OCI-LY1 (cell line): ENCODE measurements around the gene ANKRD33B.

Experiments
- H2AFZ ChIP-seq: fragments of 200-600 bp; sonication (generic), shearing (Covaris generic); 2 replicates; pipeline ENCODE4 v1.6.0; 2014; ENCODE audit warnings: antibody characterized with exemption, mild to moderate bottlenecking, low read length
- H3F3A ChIP-seq: fragments of 200-600 bp; sonication (generic), shearing (Covaris generic); 2 replicates; pipeline ENCODE4 v1.6.0; 2014; ENCODE audit warnings: mild to moderate bottlenecking, antibody characterized with exemption, low read length, moderate library complexity; ENCODE audit not compliant: insufficient read depth
- H3K27ac ChIP-seq: fragments of 200-600 bp; sonication (generic); 2 replicates; pipeline ENCODE4 v1.5.1; 2014; ENCODE audit warnings: low read length, mixed run types, mild to moderate bottlenecking, low read depth; ENCODE audit not compliant: poor library complexity, severe bottlenecking
- H3K27me3 ChIP-seq: fragments of 200-600 bp; sonication (generic); 2 replicates; pipeline ENCODE4 v1.6.0; 2014; ENCODE audit warnings: antibody characterized with exemption, mild to moderate bottlenecking, low read length, moderate library complexity; ENCODE audit not compliant: insufficient read depth
- H3K36me3 ChIP-seq: fragments of 200-600 bp; sonication (generic); 2 replicates; pipeline ENCODE4 v1.6.1; 2014; ENCODE audit warnings: mild to moderate bottlenecking, antibody characterized with exemption, low read length, moderate library complexity, mixed read lengths; ENCODE audit not compliant: insufficient read depth
- H3K4me1 ChIP-seq: fragments of 200-600 bp; sonication (generic); 2 replicates; pipeline ENCODE4 v1.5.1; 2014; ENCODE audit warnings: mild to moderate bottlenecking, low read length, moderate library complexity; ENCODE audit not compliant: insufficient read depth, severe bottlenecking
- H3K4me2 ChIP-seq: fragments of 200-600 bp; sonication (generic), shearing (Covaris generic); 2 replicates; pipeline ENCODE4 v1.6.1; 2014; ENCODE audit warnings: low read length
- H3K4me3 ChIP-seq: fragments of 200-600 bp; sonication (generic); 2 replicates; pipeline ENCODE4 v1.5.1; 2014; ENCODE audit warnings: low read length, low read depth, mild to moderate bottlenecking, mixed read lengths; ENCODE audit not compliant: poor library complexity, severe bottlenecking
- H3K79me2 ChIP-seq: fragments of 200-600 bp; shearing (Covaris generic); 2 replicates; pipeline ENCODE4 v1.6.1; 2016; ENCODE audit warnings: mixed run types, low read length, mixed read lengths; ENCODE audit not compliant: insufficient read depth
- H3K9ac ChIP-seq: fragments of 200-600 bp; sonication (generic), shearing (Covaris generic); 2 replicates; pipeline ENCODE4 v1.6.1; 2014; ENCODE audit warnings: mild to moderate bottlenecking, low read length, mixed read lengths
- H3K9me2 ChIP-seq: fragments of 200-600 bp; sonication (generic), shearing (Covaris generic); 2 replicates; pipeline ENCODE4 v1.6.1; 2014; ENCODE audit warnings: low read depth, mild to moderate bottlenecking, low read length, mixed read lengths
- H3K9me3 ChIP-seq: fragments of 200-600 bp; shearing (Covaris generic); 2 replicates; pipeline ENCODE4 v1.6.1; 2014; ENCODE audit warnings: low read length, mixed read lengths
- H4K20me1 ChIP-seq: fragments of 200-600 bp; sonication (generic), shearing (Covaris generic); 2 replicates; pipeline ENCODE4 v1.6.0; 2016; ENCODE audit warnings: mild to moderate bottlenecking, low read length; ENCODE audit not compliant: insufficient read depth
- EZH2 ChIP-seq: fragments of 200-600 bp; sonication (generic), shearing (Covaris generic); IDR thresholded peaks from 2 replicates; pipeline ENCODE4 v1.8.0; 2017; ENCODE audit warnings: borderline replicate concordance, mixed run types, mild to moderate bottlenecking, antibody characterized with exemption, low read length, moderate library complexity, mixed read lengths
- TF ChIP-seq, protein P1 (sequence below): fragments of 200-600 bp; sonication (generic), shearing (Covaris generic); IDR thresholded peaks from 2 replicates; pipeline ENCODE4 v1.5.1; 2017; ENCODE audit warnings: mild to moderate bottlenecking, antibody characterized with exemption, low read length, moderate library complexity, mixed read lengths

The ANKRD33B gene

DNA sequence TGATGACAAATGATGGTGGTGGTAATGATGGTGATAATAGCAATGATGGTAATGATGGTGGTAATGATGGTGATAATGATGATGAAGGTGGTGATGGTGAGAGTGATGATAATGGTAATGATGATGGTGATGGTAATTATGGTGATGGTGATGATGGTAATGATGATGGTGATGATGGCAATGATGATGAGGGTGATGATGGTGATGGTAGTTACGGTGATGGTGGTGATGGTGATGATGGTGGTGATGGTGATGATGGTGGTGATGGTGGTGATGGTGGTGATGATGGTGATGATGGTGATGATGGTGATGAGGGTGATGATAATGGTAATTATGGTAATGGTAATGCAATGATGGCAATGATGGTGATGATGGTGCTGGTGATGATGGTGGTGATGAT, 106.1 kb downstream of the ANKRD33B start:
- H3K9me2 ChIP-seq: no peaks in the 10 kb centered on the region
- H3F3A ChIP-seq: no peaks in the 10 kb centered on the region
- H4K20me1 ChIP-seq: no peaks in the 10 kb centered on the region
- no peaks in the 10 kb centered on the region for H3K9me3 ChIP-seq
- TF ChIP-seq, protein P1, sequence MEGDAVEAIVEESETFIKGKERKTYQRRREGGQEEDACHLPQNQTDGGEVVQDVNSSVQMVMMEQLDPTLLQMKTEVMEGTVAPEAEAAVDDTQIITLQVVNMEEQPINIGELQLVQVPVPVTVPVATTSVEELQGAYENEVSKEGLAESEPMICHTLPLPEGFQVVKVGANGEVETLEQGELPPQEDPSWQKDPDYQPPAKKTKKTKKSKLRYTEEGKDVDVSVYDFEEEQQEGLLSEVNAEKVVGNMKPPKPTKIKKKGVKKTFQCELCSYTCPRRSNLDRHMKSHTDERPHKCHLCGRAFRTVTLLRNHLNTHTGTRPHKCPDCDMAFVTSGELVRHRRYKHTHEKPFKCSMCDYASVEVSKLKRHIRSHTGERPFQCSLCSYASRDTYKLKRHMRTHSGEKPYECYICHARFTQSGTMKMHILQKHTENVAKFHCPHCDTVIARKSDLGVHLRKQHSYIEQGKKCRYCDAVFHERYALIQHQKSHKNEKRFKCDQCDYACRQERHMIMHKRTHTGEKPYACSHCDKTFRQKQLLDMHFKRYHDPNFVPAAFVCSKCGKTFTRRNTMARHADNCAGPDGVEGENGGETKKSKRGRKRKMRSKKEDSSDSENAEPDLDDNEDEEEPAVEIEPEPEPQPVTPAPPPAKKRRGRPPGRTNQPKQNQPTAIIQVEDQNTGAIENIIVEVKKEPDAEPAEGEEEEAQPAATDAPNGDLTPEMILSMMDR: no peak
- TF ChIP-seq EZH2: no peak
- no peak overlapping the region for H3K4me3 ChIP-seq
- H3K36me3 ChIP-seq: no peaks in the 10 kb centered on the region
- H3K79me2 ChIP-seq: no peaks in the 10 kb centered on the region
- H3K9ac ChIP-seq: no peak overlapping the region
- no peak overlapping the region for H2AFZ ChIP-seq
- no peaks in the 10 kb centered on the region for H3K4me1 ChIP-seq
- no peak overlapping the region for H3K4me2 ChIP-seq
- H3K27me3 ChIP-seq: 0 out of 2 replicates have a peak, but pooled peaks cover 6% of the 10 kb centered on the region
- no peak overlapping the region for H3K27ac ChIP-seq

DNA sequence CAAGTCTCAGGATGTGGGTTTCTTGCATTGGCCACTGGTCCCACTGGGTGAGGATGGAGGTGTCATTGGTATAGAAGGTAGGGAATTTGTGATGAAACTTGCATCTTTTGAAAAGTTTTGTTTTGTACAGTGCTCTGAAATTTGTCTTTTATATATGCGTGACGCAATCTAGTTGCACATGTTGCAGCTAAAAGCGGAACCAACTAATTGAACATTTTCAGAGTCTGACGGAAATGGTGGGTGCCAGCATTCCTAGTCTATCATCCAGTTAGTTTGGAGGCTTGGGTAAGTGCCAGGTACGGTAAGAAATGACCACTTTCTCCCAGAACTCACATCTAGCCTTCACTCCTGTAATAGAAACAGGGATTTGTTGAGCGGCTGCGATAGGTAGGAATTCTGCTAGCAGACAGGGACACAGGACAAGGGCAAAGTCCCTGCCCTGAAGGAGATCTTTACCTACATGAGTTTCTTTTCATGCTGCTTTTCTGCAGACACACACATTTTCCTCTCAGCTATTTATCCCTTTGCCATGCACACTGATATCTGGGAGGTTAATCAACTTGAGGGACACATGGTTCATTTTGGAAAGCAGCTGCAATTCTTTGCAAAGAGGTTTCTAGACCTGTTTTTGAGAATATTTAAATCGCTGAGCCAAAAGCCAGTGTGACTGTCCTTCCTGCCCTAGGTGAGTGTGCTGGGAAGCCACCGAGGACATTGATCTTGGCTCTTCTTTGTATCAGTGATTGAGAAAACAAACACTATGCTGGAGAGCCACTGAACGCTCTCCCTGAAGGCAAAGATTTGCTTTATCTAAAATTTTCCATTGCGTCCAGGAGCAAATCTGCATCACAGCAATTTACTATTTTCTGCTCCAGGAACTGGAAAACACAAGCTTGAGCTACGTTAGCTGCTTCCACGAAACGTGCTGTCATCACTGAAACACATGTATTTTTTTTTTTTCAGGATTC, 107.5 kb downstream of the ANKRD33B start:
- Histone ChIP-seq H3K27me3 (0 out of 2 replicates have a peak, but pooled peaks cover 6% of the 10 kb centered on the region), H2AFZ (no peak overlapping the region), H3K27ac (no peak overlapping the region), H3K9me3 (no peaks in the 10 kb centered on the region), H3K9ac (no peak overlapping the region), H3K4me3 (no peak overlapping the region), H3K79me2 (no peaks in the 10 kb centered on the region), H3K36me3 (no peaks in the 10 kb centered on the region), H3K4me1 (no peaks in the 10 kb centered on the region), H3F3A (no peaks in the 10 kb centered on the region), H4K20me1 (no peaks in the 10 kb centered on the region), H3K9me2 (no peaks in the 10 kb centered on the region), H3K4me2 (no peak overlapping the region)
- TF ChIP-seq, protein P1: no peak
- TF ChIP-seq EZH2: no peak

DNA sequence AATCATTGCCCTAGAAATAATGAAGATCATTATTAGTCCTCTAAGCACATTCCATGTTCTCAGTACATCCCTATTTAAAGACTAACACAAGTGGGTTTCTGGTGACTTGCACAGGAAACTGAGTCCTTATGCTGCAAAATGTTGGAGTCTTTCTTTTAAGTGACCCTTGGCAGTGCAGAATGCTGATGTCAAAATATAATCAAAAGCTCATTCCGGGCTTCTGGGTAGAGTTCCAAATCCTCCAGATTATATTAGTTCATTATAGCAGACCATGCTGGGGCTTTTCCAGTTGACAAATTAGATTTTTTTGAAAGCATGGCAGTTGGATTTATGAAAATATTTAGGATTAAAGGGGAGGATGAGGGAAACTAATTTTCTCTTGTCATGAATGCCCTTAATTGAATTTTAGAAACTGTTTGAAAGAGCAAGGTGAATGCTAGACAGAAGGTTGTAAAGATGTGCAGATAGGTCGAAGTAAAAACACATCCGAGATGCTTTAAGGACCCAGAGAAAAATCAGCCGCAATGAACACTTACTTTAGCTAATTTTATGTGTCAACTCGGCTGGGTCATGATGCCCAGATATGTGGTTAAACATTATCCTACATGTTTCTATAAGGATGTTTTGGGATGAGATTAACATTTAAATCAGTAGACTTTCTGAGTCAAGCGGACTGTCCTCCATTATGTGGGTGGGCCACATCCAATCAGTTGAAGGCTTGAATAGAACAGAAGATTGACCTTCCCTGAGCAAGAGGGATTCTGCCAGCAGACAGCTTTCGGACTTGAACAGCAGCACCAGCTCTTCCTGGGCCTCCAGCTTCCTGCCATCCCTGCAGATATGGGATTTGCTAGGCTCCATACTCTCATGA, 108.5 kb downstream of the ANKRD33B start:
- H3K4me2 ChIP-seq: no peak overlapping the region
- H3K9me3 ChIP-seq: no peaks in the 10 kb centered on the region
- H3K36me3 ChIP-seq: peaks cover 5% of the 10 kb centered on the region
- no peak overlapping the region for H3K4me3 ChIP-seq
- H3K79me2 ChIP-seq: no peaks in the 10 kb centered on the region
- no peak overlapping the region for H3K9ac ChIP-seq
- no peaks in the 10 kb centered on the region for H3F3A ChIP-seq
- no peaks in the 10 kb centered on the region for H3K4me1 ChIP-seq
- 0 out of 2 replicates have a peak, but pooled peaks cover 6% of the 10 kb centered on the region for H3K27me3 ChIP-seq
- no peak for TF ChIP-seq EZH2
- TF ChIP-seq, protein P1: no peak
- H3K27ac ChIP-seq: no peak overlapping the region
- no peaks in the 10 kb centered on the region for H3K9me2 ChIP-seq
- H4K20me1 ChIP-seq: no peaks in the 10 kb centered on the region
- no peak overlapping the region for H2AFZ ChIP-seq
